ENCODE measurements around the gene MLXIP.

The MLXIP gene

DNA sequence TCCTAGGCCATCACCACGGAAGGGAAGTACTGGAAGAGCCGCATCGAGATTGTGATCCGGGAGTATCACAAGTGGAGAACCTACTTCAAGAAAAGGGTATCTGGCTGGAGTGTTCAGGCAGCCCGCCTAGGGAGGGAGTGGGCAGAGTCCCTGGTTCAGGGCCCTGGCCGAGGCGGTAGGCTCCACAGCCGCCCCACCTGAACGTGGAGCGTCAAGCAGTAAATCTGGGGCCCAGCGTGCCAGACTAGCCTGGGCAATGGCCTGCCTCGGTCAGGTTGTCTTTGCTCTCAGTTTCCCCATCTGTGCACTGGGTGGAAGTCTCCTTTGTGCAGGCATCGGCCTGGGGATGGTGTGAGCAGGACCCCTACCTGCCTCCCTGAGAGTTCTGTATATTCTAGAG, 50.6 kb downstream of the MLXIP start:
- H3K4me3 ChIP-seq (ENCODE audit: low read length) = no peak overlapping the region
- no peak for DNase-seq (ENCODE audit: low read depth)
- TF ChIP-seq, protein P1, sequence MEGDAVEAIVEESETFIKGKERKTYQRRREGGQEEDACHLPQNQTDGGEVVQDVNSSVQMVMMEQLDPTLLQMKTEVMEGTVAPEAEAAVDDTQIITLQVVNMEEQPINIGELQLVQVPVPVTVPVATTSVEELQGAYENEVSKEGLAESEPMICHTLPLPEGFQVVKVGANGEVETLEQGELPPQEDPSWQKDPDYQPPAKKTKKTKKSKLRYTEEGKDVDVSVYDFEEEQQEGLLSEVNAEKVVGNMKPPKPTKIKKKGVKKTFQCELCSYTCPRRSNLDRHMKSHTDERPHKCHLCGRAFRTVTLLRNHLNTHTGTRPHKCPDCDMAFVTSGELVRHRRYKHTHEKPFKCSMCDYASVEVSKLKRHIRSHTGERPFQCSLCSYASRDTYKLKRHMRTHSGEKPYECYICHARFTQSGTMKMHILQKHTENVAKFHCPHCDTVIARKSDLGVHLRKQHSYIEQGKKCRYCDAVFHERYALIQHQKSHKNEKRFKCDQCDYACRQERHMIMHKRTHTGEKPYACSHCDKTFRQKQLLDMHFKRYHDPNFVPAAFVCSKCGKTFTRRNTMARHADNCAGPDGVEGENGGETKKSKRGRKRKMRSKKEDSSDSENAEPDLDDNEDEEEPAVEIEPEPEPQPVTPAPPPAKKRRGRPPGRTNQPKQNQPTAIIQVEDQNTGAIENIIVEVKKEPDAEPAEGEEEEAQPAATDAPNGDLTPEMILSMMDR (conservative IDR thresholded peaks at IDR 0.05; ENCODE audit: low read length) = no peak

DNA sequence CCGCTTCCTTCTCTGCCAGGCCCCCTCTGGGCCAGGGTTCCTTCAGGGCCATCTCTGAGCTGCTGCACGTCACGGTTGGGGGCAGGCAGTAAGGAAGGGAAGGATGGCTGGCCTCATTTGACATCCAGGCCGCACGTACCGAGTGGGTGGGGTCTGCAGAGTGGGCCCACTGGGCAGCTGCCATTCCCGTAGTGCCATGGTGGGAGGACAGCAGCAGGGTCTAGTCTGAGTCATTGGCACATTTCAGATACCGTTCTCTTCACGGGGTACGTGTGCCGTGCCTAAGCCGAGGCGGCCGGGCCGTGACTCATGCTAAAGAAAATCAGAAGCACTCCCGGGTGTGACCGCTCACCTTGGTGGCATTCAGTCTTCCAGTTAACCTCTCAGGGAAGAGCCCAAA, 51.6 kb downstream of the MLXIP start:
- TF ChIP-seq, protein P1 (conservative IDR thresholded peaks at IDR 0.05; ENCODE audit: low read length) = no peak
- peak; percentile 10 for DNase-seq (ENCODE audit: low read depth)
- H3K4me3 ChIP-seq (ENCODE audit: low read length) = no peak overlapping the region

DNA sequence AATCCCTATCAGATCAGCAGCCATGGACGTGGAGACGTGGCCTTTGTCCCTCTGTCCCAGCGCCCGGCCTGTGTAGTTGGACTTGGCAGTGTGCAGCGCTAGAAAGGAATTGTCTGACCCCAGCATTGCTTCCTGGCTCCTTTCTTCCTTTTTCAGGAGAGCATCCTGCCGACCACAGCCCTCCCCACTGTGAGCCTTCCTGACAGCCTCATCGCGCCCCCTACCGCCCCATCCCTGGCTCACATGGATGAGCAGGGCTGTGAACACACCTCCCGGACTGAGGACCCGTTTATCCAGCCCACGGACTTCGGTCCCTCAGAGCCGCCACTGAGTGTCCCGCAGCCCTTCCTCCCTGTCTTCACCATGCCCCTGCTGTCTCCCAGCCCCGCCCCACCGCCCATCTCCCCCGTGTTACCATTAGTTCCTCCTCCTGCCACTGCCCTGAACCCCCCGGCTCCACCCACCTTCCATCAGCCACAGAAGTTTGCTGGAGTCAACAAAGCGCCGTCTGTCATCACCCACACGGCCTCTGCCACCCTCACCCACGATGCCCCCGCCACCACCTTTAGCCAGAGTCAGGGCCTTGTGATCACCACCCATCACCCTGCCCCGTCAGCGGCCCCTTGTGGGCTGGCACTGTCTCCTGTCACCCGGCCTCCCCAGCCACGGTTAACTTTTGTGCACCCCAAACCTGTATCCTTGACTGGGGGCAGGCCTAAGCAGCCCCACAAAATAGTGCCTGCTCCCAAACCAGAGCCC, 54.8 kb downstream of the MLXIP start:
- DNase-seq (ENCODE audit: low read depth) = no peak
- H3K4me3 ChIP-seq (ENCODE audit: low read length) = no peak overlapping the region
- TF ChIP-seq, protein P1 (conservative IDR thresholded peaks at IDR 0.05; ENCODE audit: low read length) = no peak

DNA sequence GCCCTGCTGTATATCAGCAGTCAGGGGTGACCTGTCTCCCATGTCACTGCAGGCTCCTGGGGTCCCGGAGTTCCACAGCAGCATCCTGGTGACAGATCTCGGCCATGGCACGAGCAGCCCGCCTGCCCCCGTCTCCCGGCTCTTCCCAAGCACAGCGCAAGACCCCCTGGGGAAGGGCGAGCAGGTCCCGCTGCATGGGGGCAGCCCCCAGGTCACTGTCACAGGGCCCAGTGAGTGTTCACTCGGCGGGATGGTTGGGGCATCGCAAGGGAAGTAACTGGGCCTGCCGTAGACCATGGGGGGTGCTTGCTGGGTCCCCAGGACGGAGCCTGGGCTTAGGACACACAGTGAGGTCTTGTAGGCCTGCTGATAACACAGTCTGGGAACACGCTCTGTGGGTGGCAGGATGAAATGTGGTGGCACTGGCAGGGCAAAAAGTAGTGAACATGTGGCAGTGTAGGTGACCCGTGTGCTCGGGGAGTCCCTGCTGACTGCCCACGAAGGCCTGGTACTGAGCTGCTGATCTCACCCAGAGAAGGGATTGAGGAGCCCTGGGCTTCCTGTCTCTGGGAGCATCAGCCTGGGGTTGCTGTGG, 57.0 kb downstream of the MLXIP start:
- TF ChIP-seq, protein P1 (conservative IDR thresholded peaks at IDR 0.05; ENCODE audit: low read length) = no peak
- DNase-seq (ENCODE audit: low read depth) = no peak
- no peak overlapping the region for H3K4me3 ChIP-seq (ENCODE audit: low read length)

DNA sequence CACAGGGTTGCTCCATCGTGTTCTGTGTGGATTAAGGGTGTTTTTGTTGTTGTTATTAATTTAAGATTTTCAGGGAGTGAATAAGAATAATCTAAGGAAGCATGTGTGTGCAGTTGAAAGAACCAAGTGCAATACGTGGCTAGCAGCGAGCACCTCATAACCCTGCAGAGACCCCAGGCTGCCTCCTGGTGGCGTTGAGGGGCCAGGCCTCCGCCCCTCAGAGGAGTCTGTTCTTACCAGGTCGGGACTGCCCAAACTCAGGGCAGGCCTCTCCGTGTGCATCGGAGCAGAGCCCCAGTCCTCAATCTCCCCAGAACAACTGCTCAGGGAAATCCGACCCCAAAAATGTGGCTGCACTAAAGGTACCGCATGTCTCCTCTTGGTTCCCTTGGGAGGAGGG, 58.7 kb downstream of the MLXIP start:
- no peak overlapping the region for H3K4me3 ChIP-seq (ENCODE audit: low read length)
- TF ChIP-seq, protein P1 (conservative IDR thresholded peaks at IDR 0.05; ENCODE audit: low read length) = no peak
- DNase-seq (ENCODE audit: low read depth) = no peak

DNA sequence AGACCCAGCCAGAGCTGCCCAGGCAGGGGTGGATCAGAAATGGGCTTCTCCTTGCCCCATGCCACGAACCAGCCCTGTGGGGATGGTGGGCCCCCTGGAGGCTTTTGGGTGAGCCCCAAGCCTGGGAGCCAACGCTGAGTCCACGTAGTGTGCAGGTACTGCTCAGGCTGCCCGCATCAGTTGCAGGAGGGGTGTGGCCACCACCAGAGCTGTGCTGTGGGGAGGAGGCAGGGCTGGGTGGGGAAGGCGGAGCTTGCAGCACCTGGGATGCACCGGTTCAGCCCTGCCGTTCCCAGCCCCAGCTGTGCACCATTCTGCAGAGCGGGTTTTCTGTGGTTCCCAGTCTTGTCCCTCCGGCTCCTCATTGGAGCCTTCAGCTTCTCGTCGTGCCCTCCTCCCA, 59.1 kb downstream of the MLXIP start:
- H3K4me3 ChIP-seq (ENCODE audit: low read length) = no peak overlapping the region
- TF ChIP-seq, protein P1 (conservative IDR thresholded peaks at IDR 0.05; ENCODE audit: low read length) = no peak
- DNase-seq (ENCODE audit: low read depth) = no peak

DNA sequence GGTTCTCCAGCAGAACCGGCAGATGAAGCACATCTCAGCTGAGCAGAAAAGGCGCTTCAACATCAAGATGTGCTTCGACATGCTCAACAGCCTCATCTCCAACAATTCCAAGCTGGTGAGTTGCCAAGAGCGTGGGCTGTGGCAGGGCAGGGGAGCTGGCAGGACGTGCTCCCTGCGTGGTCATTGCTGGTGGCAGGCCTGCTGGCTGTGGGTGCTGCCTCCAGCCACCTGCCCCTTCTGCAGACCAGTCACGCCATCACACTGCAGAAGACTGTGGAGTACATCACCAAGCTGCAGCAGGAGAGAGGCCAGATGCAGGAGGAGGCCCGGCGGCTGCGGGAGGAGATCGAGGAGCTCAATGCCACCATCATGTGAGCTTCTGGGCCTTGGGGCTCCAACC, 59.6 kb downstream of the MLXIP start:
- no peak overlapping the region for H3K4me3 ChIP-seq (ENCODE audit: low read length)
- TF ChIP-seq, protein P1 (conservative IDR thresholded peaks at IDR 0.05; ENCODE audit: low read length) = no peak
- no peak for DNase-seq (ENCODE audit: low read depth)

Measured in AG10803 (cell line).